ENCODE measurements around the gene POMGNT2.

The POMGNT2 gene

GRCh38 chr3:43105596-43106292 is at the start of gene POMGNT2:
Gene POMGNT2 (minus strand): TSS chr3:43106079. CDS start chr3:43081431, 24,648 bp downstream.
- Histone ChIP-seq H3K9me3 (no peaks in the 10 kb centered on the region), H3K36me3 (no peaks in the 10 kb centered on the region), H3K27me3 (peaks cover 29% of the 10 kb centered on the region), H3K27ac (no peak within 1 kb of the TSS), H3K4me3 (ENCODE audit: low read depth in 1 of 2, low read length in 1 of 2) (peak within 1 kb of the TSS; percentile 61 to 79), H3K4me1 (ENCODE audit: control insufficient read depth in 1 of 2, insufficient read depth in 1 of 2, low read depth in 1 of 2, low read length in 1 of 2) (peaks cover 9 to 10% of the 10 kb centered on the region in 2 experiments)
- TF ChIP-seq CTCF (IDR thresholded peaks at IDR 0.05): no peak

GRCh38 chr3:43154980-43155379 is 49.1 kb upstream of the POMGNT2 start:
- Histone ChIP-seq H3K9me3 (no peaks in the 10 kb centered on the region), H3K36me3 (no peaks in the 10 kb centered on the region), H3K4me1 (ENCODE audit: control insufficient read depth in 1 of 2, insufficient read depth in 1 of 2, low read depth in 1 of 2, low read length in 1 of 2) (no peaks in the 10 kb centered on the region), H3K27ac (no peak overlapping the region), H3K4me3 (ENCODE audit: low read depth in 1 of 2, low read length in 1 of 2) (no peak overlapping the region), H3K27me3 (peaks cover 35% of the 10 kb centered on the region)
- no peak for TF ChIP-seq CTCF (IDR thresholded peaks at IDR 0.05)

- Histone ChIP-seq H3K36me3 (no peaks in the 10 kb centered on the region), H3K9me3 (no peaks in the 10 kb centered on the region), H3K27ac (no peak overlapping the region), H3K4me1 (ENCODE audit: control insufficient read depth in 1 of 2, insufficient read depth in 1 of 2, low read depth in 1 of 2, low read length in 1 of 2) (no peaks in the 10 kb centered on the region), H3K4me3 (ENCODE audit: low read depth in 1 of 2, low read length in 1 of 2) (no peak overlapping the region), H3K27me3 (peaks cover 35% of the 10 kb centered on the region)
- no peak for TF ChIP-seq CTCF (IDR thresholded peaks at IDR 0.05)
Measured at GRCh38 chr3:43153216-43154083, 47.6 kb upstream of the POMGNT2 start.

- no peak for TF ChIP-seq CTCF (IDR thresholded peaks at IDR 0.05)
- Histone ChIP-seq H3K4me1 (ENCODE audit: control insufficient read depth in 1 of 2, insufficient read depth in 1 of 2, low read depth in 1 of 2, low read length in 1 of 2) (no peaks in the 10 kb centered on the region), H3K9me3 (no peaks in the 10 kb centered on the region), H3K27ac (no peak overlapping the region), H3K27me3 (peaks cover 35% of the 10 kb centered on the region), H3K36me3 (no peaks in the 10 kb centered on the region), H3K4me3 (ENCODE audit: low read depth in 1 of 2, low read length in 1 of 2) (no peak overlapping the region)
Measured at GRCh38 chr3:43152649-43153048, 46.8 kb upstream of the POMGNT2 start.

- Histone ChIP-seq H3K27ac (no peak overlapping the region), H3K36me3 (no peaks in the 10 kb centered on the region), H3K27me3 (peaks cover 27% of the 10 kb centered on the region), H3K4me3 (ENCODE audit: low read depth in 1 of 2, low read length in 1 of 2) (no peak overlapping the region), H3K4me1 (ENCODE audit: control insufficient read depth in 1 of 2, insufficient read depth in 1 of 2, low read depth in 1 of 2, low read length in 1 of 2) (no peaks in the 10 kb centered on the region), H3K9me3 (no peaks in the 10 kb centered on the region)
- TF ChIP-seq CTCF (IDR thresholded peaks at IDR 0.05): no peak
Measured at GRCh38 chr3:43148033-43148432, 42.2 kb upstream of the POMGNT2 start.

Measured in neutrophil (primary cell).